Ishikawa (cell line): ENCODE results near the gene FAN1.
A peak's percentile ranks its signal among the peaks of the same experiment; 100 is the strongest.

Experiments used
- CEBPB ChIP-seq: IDR thresholded peaks from 2 replicates; pipeline ENCODE4 v1.6.1; 2012
- CREB1 ChIP-seq: IDR thresholded peaks from 2 replicates; pipeline ENCODE4 v1.6.1; 2012; ENCODE audit warnings: low read depth
- EGR1 ChIP-seq: IDR thresholded peaks from 2 replicates; pipeline ENCODE4 v1.6.1; 2012
- EP300 ChIP-seq: IDR thresholded peaks from 2 replicates; pipeline ENCODE4 v1.6.1; 2012; ENCODE audit warnings: borderline replicate concordance
- FOXM1 ChIP-seq: IDR thresholded peaks from 2 replicates; pipeline ENCODE4 v1.6.1; 2012; ENCODE audit warnings: low read depth, borderline replicate concordance
- NFIC ChIP-seq: IDR thresholded peaks from 2 replicates; pipeline ENCODE4 v1.6.1; 2012
- RAD21 ChIP-seq: IDR thresholded peaks from 2 replicates; pipeline ENCODE4 v1.6.1; 2012; ENCODE audit warnings: low read depth
- REST ChIP-seq: IDR thresholded peaks from 2 replicates; pipeline ENCODE4 v1.6.1; 2012; ENCODE audit warnings: low read depth, mild to moderate bottlenecking
- TAF1 ChIP-seq: IDR thresholded peaks from 2 replicates; pipeline ENCODE4 v1.6.1; 2012; ENCODE audit warnings: low read depth, mild to moderate bottlenecking
- TCF12 ChIP-seq: IDR thresholded peaks from 2 replicates; pipeline ENCODE4 v1.6.1; 2012; ENCODE audit warnings: low read depth
- TEAD4 ChIP-seq: IDR thresholded peaks from 2 replicates; pipeline ENCODE4 v1.6.1; 2012
- YY1 ChIP-seq: IDR thresholded peaks from 2 replicates; pipeline ENCODE4 v1.6.1; 2012; ENCODE audit warnings: low read depth
- ZBTB7A ChIP-seq: IDR thresholded peaks from 2 replicates; pipeline ENCODE4 v1.6.1; 2012; ENCODE audit warnings: low read depth
- TF ChIP-seq, protein P1 (sequence below): IDR thresholded peaks from 2 replicates; pipeline ENCODE4 v1.6.1; 2012
- TF ChIP-seq, protein P2 (sequence below): IDR thresholded peaks from 2 replicates; pipeline ENCODE4 v1.6.1; 2012

Gene FAN1

GRCh38 chr15:30984118-30984517, 80.4 kb downstream of the FAN1 start:
- TF ChIP-seq TEAD4, result no peak
- peak; percentile 52; the same call in 1 of the 2 replicates for TF ChIP-seq REST

DNA sequence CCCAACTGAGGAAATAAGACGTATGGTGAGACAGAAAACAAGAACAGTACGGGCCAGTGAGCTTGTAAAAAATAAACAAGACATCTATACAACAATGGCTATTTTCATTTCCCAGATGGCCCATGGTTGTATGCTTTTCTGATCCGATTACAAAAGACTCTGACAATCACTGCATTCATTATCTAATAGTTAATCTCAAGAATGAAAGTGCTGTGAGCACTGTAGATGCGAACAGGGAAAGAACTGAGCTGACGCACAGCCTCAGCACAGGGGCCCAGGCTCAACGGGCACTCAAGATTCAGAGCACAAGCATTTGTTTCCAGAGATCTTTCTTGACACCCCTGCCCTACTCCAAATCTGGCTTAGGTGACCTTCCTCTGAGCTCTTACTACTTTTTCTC, 80.8 kb downstream of the FAN1 start:
- no peak for TF ChIP-seq RAD21
- no peak for TF ChIP-seq CEBPB
- TF ChIP-seq, protein P1, sequence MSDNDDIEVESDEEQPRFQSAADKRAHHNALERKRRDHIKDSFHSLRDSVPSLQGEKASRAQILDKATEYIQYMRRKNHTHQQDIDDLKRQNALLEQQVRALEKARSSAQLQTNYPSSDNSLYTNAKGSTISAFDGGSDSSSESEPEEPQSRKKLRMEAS, result no peak
- no peak for TF ChIP-seq TEAD4
- TF ChIP-seq NFIC, result no peak
- TF ChIP-seq YY1, result no peak
- TF ChIP-seq ZBTB7A, result no peak
- TF ChIP-seq EGR1, result no peak
- TF ChIP-seq TAF1, result no peak
- no peak for TF ChIP-seq TCF12
- TF ChIP-seq, protein P2, sequence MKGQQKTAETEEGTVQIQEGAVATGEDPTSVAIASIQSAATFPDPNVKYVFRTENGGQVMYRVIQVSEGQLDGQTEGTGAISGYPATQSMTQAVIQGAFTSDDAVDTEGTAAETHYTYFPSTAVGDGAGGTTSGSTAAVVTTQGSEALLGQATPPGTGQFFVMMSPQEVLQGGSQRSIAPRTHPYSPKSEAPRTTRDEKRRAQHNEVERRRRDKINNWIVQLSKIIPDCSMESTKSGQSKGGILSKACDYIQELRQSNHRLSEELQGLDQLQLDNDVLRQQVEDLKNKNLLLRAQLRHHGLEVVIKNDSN, result no peak
- TF ChIP-seq EP300, result no peak
- TF ChIP-seq FOXM1, result no peak
- no peak for TF ChIP-seq CREB1
- no peak for TF ChIP-seq REST

- TF ChIP-seq ZBTB7A (no peak), YY1 (no peak), FOXM1 (no peak), CEBPB (no peak)
- TF ChIP-seq, protein P2, result no peak
- TF ChIP-seq, protein P1, result no peak
Observed at GRCh38 chr15:30985081-30985531, 81.4 kb downstream of the FAN1 start.

- TF ChIP-seq FOXM1 (no peak), TCF12 (no peak), CEBPB (no peak), TEAD4 (no peak), REST (no peak), YY1 (no peak), EGR1 (no peak), EP300 (no peak), ZBTB7A (no peak), TAF1 (no peak), RAD21 (no peak), NFIC (no peak)
- TF ChIP-seq, protein P1, result no peak
- TF ChIP-seq, protein P2, result no peak
Observed at GRCh38 chr15:30990036-30990435, 86.3 kb downstream of the FAN1 start.
